K562 (cell line): Measurements from ENCODE around the gene ATP1A3. TPM values are rescaled to one million over a fixed set of nuclear protein-coding genes. Genes with fewer than 3 reads are reported as not detected.

ENCODE experiments used
- ARID1B ChIP-seq: fragments of 450-650 bp; IDR thresholded peaks from 2 replicates; pipeline ENCODE4 v1.6.1; 2016; ENCODE audit warnings: antibody characterized with exemption, mild to moderate bottlenecking, inconsistent platforms
- CBX3 ChIP-seq, 2 experiments: IDR thresholded peaks; 1 replicate in 1 of 2; 2 replicates in 1 of 2; pipeline ENCODE4 v1.6.1; 2012; ENCODE audit warnings: inconsistent platforms in 2 of 2, low read length in 2 of 2, borderline replicate concordance in 1 of 2, control low read depth in 1 of 2
- CSDE1 ChIP-seq, 2 experiments: fragments of 450-650 bp; IDR thresholded peaks; 2 replicates each; pipeline ENCODE4 v1.6.1; 2016; ENCODE audit warnings: mild to moderate bottlenecking in 1 of 2
- DDX20 ChIP-seq: fragments of 450-650 bp; IDR thresholded peaks from 2 replicates; pipeline ENCODE4 v1.6.1; 2016; ENCODE audit warnings: missing genetic modification characterization, low read depth, mild to moderate bottlenecking, missing compliant biosample characterization, moderate library complexity
- HSF4 ChIP-seq: fragments of 250-450 bp; sonication (Bioruptor Pico); IDR thresholded peaks from 2 replicates; pipeline ENCODE4 v2.1.2; 2022; ENCODE audit warnings: mild to moderate bottlenecking, moderate library complexity, borderline replicate concordance
- NEUROD1 ChIP-seq: fragments of 150-350 bp; IDR thresholded peaks from 2 replicates; pipeline ENCODE4 v1.6.1; 2014; ENCODE audit warnings: borderline replicate concordance, low read length, low read depth; ENCODE audit not compliant: partially characterized antibody
- POLR2B ChIP-seq: fragments of 450-650 bp; IDR thresholded peaks from 2 replicates; pipeline ENCODE4 v1.6.1; 2018; ENCODE audit warnings: low read depth; ENCODE audit not compliant: partially characterized antibody
- SRSF7 ChIP-seq: fragments of 200-400 bp; formaldehyde crosslinking; optimal IDR thresholded peaks from 2 replicates; pipeline ENCODE3; 2017; ENCODE audit warnings: mild to moderate bottlenecking, low read depth, low read length
- ZNF146 ChIP-seq: IDR thresholded peaks from one replicate; pipeline ENCODE4 v1.6.1; 2018; ENCODE audit warnings: missing compliant biosample characterization; ENCODE audit not compliant: unreplicated experiment
- ZNF408 ChIP-seq: fragments of 250-450 bp; sonication (Bioruptor Pico); IDR thresholded peaks from 2 replicates; pipeline ENCODE4 v1.4.0; 2020; ENCODE audit warnings: low read depth, mild to moderate bottlenecking, moderate library complexity
- ZNF445 ChIP-seq: fragments of 250-450 bp; sonication (Bioruptor Pico); IDR thresholded peaks from 2 replicates; pipeline ENCODE4 v1.4.0; 2020; ENCODE audit warnings: low read depth, mild to moderate bottlenecking, moderate library complexity
- ZNF644 ChIP-seq: fragments of 200-800 bp; sonication (Bioruptor generic); IDR thresholded peaks from 2 replicates; pipeline ENCODE4 v1.6.1; 2016; ENCODE audit warnings: low read depth, missing genetic modification characterization, missing compliant biosample characterization
- polyA plus RNA-seq, 8 experiments: library from polyadenylated mRNA; depleted of rRNA in 4 of 8; stranded (reverse) in 5 of 8; unstranded in 3 of 8; fragments of >200 nt; fragmentation: Nextera tagmentation in 2 of 8; fragmentation: Illumina TruSeq in 1 of 8; extraction: Ambion mirVana in 2 of 8; extraction: Trizol in 1 of 8; gene quantifications; 2 replicates each; pipeline versions ENCODE4 v1.2.1 to v1.2.3, GENCODE V29; 2011 to 2014; ENCODE audit warnings: inconsistent platforms in 1 of 8, missing spikeins in 1 of 8
- total RNA-seq, 7 experiments: library from RNA; depleted of rRNA in 6 of 7; stranded (reverse); fragments of >200 nt in 6 of 7; fragmentation: Illumina TruSeq in 2 of 7; extraction: Trizol in 2 of 7; gene quantifications; 2 replicates each; pipeline versions ENCODE4 v1.2.1 to v1.2.3, GENCODE V29; 2011 to 2021; ENCODE audit warnings: low replicate concordance in 1 of 7
- TF ChIP-seq, protein P1 (sequence below): sonication (generic); formaldehyde crosslinking; IDR thresholded peaks from 2 replicates; pipeline ENCODE4 v1.8.0; 2022; ENCODE audit warnings: missing genetic modification reagents, mild to moderate bottlenecking, moderate library complexity, borderline replicate concordance
- TF ChIP-seq, protein P2 (sequence below), 2 experiments: fragments of 450-650 bp; formaldehyde crosslinking in 1 of 2; IDR thresholded peaks; 2 replicates each; pipeline versions ENCODE4 v1.4.0 to v1.6.1; 2014 to 2020; ENCODE audit warnings: mild to moderate bottlenecking in 2 of 2, borderline replicate concordance in 1 of 2, low read depth in 1 of 2
- TF ChIP-seq, protein P3 (sequence below), 3 experiments: fragments of 200-800 bp in 1 of 3; sonication (Bioruptor generic) in 1 of 3; sonication (generic) in 1 of 3; formaldehyde crosslinking in 1 of 3; IDR thresholded peaks; 2 replicates each; pipeline versions ENCODE4 v1.6.1 to v1.8.0; 2016 to 2022; ENCODE audit warnings: mild to moderate bottlenecking in 2 of 3, missing compliant biosample characterization in 2 of 3, missing genetic modification characterization in 2 of 3, missing genetic modification reagents in 1 of 3

The ATP1A3 gene
- total and polyA plus RNA-seq, 9 of the 15 experiments (the other 6 are each of a cell fraction or from before 2014, with no cell fraction given): 0.03 to 1.0 (median 0.17) TPM; not detected in 3

DNA sequence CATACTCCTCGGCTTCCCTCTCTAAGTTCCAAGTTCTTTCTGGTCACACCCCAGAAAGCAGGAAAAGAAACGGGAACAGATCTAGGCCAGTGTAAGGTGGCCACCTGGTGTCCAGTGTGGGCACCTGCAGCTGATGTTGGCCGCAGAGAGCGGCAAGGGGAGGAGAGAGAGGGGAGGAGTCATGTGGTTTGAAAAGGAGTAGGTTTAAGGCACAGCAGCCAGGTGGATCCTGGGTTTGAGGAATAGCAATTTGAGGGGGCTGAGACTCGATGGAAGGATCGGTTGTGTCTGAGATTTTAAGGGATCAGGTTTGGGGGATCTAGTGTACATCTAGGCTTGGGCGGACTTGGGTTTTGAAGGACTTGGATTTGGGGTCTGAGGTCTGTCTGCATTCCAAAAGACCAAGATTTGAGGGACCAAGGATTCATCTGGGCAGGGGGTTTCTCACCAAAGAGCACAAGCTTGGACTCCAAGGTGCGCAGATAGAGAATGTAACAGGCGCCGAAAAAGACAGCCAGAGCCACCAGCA lies 36.1 kb downstream of the ATP1A3 start (continued):
- TF ChIP-seq ZNF408 (CRISPR knock-in tag) (no peak), DDX20 (tag) (no peak), SRSF7 (no peak), ZNF644 (tag) (no peak), CSDE1 (IDR thresholded peaks at IDR 0.05) (no peak), ZNF445 (CRISPR knock-in tag) (no peak), HSF4 (CRISPR knock-in tag) (no peak), ZNF146 (CRISPR knock-in tag) (no peak), POLR2B (no peak), NEUROD1 (no peak), CBX3 (IDR thresholded peaks at IDR 0.05; ENCODE audit: borderline replicate concordance in 1 of 2, low read length in 2 of 2) (no peak; a peak in 1 of 3 replicates), ARID1B (peak; percentile 8; the same call in 1 of the 2 replicates)
- TF ChIP-seq, protein P1, sequence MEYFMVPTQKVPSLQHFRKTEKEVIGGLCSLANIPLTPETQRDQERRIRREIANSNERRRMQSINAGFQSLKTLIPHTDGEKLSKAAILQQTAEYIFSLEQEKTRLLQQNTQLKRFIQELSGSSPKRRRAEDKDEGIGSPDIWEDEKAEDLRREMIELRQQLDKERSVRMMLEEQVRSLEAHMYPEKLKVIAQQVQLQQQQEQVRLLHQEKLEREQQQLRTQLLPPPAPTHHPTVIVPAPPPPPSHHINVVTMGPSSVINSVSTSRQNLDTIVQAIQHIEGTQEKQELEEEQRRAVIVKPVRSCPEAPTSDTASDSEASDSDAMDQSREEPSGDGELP (CRISPR knock-in tag): peak; percentile 80; the same call in 1 of the 2 replicates
- TF ChIP-seq, protein P2, sequence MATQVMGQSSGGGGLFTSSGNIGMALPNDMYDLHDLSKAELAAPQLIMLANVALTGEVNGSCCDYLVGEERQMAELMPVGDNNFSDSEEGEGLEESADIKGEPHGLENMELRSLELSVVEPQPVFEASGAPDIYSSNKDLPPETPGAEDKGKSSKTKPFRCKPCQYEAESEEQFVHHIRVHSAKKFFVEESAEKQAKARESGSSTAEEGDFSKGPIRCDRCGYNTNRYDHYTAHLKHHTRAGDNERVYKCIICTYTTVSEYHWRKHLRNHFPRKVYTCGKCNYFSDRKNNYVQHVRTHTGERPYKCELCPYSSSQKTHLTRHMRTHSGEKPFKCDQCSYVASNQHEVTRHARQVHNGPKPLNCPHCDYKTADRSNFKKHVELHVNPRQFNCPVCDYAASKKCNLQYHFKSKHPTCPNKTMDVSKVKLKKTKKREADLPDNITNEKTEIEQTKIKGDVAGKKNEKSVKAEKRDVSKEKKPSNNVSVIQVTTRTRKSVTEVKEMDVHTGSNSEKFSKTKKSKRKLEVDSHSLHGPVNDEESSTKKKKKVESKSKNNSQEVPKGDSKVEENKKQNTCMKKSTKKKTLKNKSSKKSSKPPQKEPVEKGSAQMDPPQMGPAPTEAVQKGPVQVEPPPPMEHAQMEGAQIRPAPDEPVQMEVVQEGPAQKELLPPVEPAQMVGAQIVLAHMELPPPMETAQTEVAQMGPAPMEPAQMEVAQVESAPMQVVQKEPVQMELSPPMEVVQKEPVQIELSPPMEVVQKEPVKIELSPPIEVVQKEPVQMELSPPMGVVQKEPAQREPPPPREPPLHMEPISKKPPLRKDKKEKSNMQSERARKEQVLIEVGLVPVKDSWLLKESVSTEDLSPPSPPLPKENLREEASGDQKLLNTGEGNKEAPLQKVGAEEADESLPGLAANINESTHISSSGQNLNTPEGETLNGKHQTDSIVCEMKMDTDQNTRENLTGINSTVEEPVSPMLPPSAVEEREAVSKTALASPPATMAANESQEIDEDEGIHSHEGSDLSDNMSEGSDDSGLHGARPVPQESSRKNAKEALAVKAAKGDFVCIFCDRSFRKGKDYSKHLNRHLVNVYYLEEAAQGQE (IDR thresholded peaks at IDR 0.05; ENCODE audit: borderline replicate concordance): peak; percentile 77
- TF ChIP-seq, protein P2 (CRISPR knock-in tag; IDR thresholded peaks at IDR 0.05; ENCODE audit: low read depth): no peak
- TF ChIP-seq, protein P3, sequence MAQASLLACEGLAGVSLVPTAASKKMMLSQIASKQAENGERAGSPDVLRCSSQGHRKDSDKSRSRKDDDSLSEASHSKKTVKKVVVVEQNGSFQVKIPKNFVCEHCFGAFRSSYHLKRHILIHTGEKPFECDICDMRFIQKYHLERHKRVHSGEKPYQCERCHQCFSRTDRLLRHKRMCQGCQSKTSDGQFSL (CRISPR knock-in tag; IDR thresholded peaks at IDR 0.05): no peak
- TF ChIP-seq, protein P3 (tag; IDR thresholded peaks at IDR 0.05): no peak
